ENCODE results near the gene ERF. TPM values are rescaled to one million over a fixed set of nuclear protein-coding genes. Genes with fewer than 3 reads are reported as not detected.

ERF gene
- total and polyA plus RNA-seq, 2 of the 4 experiments (the other 2 are of a cell fraction), result 5.2 to 32.4 TPM

GRCh38 chr19:42202290-42202880, 52.5 kb downstream of the ERF start:
- ChIA-PET CTCF (no interaction called here), POLR2A (ENCODE audit: unreplicated experiment) (no interaction called here)
- Histone ChIP-seq H3K4ac (ENCODE audit: low read depth, low read length) (no peak overlapping the region), H3K79me1 (ENCODE audit: low read depth in 1 of 2, low read length in 2 of 2) (peaks cover 19 to 83% of the 10 kb centered on the region in 2 experiments), H2AFZ (replicated peaks; ENCODE audit: low read length, poor library complexity) (no peak overlapping the region), H4K20me1 (ENCODE audit: insufficient read depth, low read length) (peaks cover 9% of the 10 kb centered on the region), H4K91ac (ENCODE audit: insufficient read depth, low read depth, low read length) (no peak overlapping the region), H3K4me2 (ENCODE audit: low read depth, low read length) (no peak overlapping the region), H3K56ac (ENCODE audit: extremely low read depth, insufficient read depth, low read length) (no peak overlapping the region), H3K27me3 (ENCODE audit: control insufficient read depth, insufficient read depth, low read length) (no peaks in the 10 kb centered on the region), H2AK5ac (ENCODE audit: low read depth, low read length) (no peak overlapping the region), H3K36me3 (ENCODE audit: control insufficient read depth, insufficient read depth, low read length) (peaks cover 61% of the 10 kb centered on the region), H3K4me1 (ENCODE audit: control insufficient read depth, insufficient read depth, low read length) (peaks cover 10% of the 10 kb centered on the region), H2AK9ac (replicated peaks; ENCODE audit: low read depth, low read length, poor library complexity) (no peak overlapping the region), H3K18ac (ENCODE audit: low read depth, low read length) (no peak overlapping the region), H3K14ac (replicated peaks; ENCODE audit: low read depth, low read length) (no peak overlapping the region), H4K5ac (ENCODE audit: low read depth, low read length) (no peak overlapping the region), H3K9ac (ENCODE audit: low read depth, low read length) (no peak overlapping the region), H2BK15ac (ENCODE audit: low read depth, low read length) (no peak overlapping the region), H2BK20ac (ENCODE audit: low read depth, low read length) (no peak overlapping the region), H2BK120ac (ENCODE audit: low read depth, low read length) (no peak overlapping the region), H3K23ac (ENCODE audit: low read depth, low read length) (no peak overlapping the region), H3K9me3 (ENCODE audit: control insufficient read depth, insufficient read depth, low read length) (no peaks in the 10 kb centered on the region), H4K8ac (ENCODE audit: low read depth in 2 of 2, low read length in 2 of 2) (no peak overlapping the region), H2BK5ac (ENCODE audit: low read depth, low read length, poor library complexity, severe bottlenecking) (no peak overlapping the region), H3K27ac (ENCODE audit: insufficient read depth, low read length) (no peak overlapping the region), H3K4me3 (ENCODE audit: insufficient read depth, low read depth, low read length) (no peak overlapping the region), H3K9me1 (ENCODE audit: insufficient read depth, low read length) (peaks cover 40% of the 10 kb centered on the region)
- ATAC-seq (ENCODE audit: low read depth) (no peak), DNase-seq (no peak)
- TF ChIP-seq FOS (IDR thresholded peaks at IDR 0.05; ENCODE audit: low read depth, low read length) (no peak), MAZ (IDR thresholded peaks at IDR 0.05; ENCODE audit: borderline replicate concordance, low read depth, low read length) (no peak), MXI1 (IDR thresholded peaks at IDR 0.05; ENCODE audit: borderline replicate concordance, low read depth, low read length) (no peak), RFX5 (IDR thresholded peaks at IDR 0.05; ENCODE audit: low read depth, low read length) (no peak), RCOR1 (IDR thresholded peaks at IDR 0.05; ENCODE audit: insufficient replicate concordance, low read length) (no peak), CEBPB (IDR thresholded peaks at IDR 0.05; ENCODE audit: low read depth, low read length) (no peak), CHD1 (IDR thresholded peaks at IDR 0.05; ENCODE audit: low read depth, low read length) (no peak), RAD21 (IDR thresholded peaks at IDR 0.05; ENCODE audit: low read length) (no peak), SMC3 (IDR thresholded peaks at IDR 0.05; ENCODE audit: low read depth, low read length) (no peak), NFE2L2 (IDR thresholded peaks at IDR 0.05; ENCODE audit: low read depth, low read length) (no peak), POLR2A (IDR thresholded peaks at IDR 0.05; ENCODE audit: low read depth, low read length) (no peak), MAFK (IDR thresholded peaks at IDR 0.05; ENCODE audit: low read depth, low read length) (no peak), BHLHE40 (IDR thresholded peaks at IDR 0.05; ENCODE audit: low read depth, low read length) (no peak)
- TF ChIP-seq, protein P1, sequence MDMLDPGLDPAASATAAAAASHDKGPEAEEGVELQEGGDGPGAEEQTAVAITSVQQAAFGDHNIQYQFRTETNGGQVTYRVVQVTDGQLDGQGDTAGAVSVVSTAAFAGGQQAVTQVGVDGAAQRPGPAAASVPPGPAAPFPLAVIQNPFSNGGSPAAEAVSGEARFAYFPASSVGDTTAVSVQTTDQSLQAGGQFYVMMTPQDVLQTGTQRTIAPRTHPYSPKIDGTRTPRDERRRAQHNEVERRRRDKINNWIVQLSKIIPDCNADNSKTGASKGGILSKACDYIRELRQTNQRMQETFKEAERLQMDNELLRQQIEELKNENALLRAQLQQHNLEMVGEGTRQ (IDR thresholded peaks at IDR 0.05; ENCODE audit: low read depth, low read length), result no peak
- TF ChIP-seq, protein P2, sequence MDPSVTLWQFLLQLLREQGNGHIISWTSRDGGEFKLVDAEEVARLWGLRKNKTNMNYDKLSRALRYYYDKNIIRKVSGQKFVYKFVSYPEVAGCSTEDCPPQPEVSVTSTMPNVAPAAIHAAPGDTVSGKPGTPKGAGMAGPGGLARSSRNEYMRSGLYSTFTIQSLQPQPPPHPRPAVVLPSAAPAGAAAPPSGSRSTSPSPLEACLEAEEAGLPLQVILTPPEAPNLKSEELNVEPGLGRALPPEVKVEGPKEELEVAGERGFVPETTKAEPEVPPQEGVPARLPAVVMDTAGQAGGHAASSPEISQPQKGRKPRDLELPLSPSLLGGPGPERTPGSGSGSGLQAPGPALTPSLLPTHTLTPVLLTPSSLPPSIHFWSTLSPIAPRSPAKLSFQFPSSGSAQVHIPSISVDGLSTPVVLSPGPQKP (IDR thresholded peaks at IDR 0.05; ENCODE audit: borderline replicate concordance, low read depth, low read length), result no peak
- TF ChIP-seq, protein P3, sequence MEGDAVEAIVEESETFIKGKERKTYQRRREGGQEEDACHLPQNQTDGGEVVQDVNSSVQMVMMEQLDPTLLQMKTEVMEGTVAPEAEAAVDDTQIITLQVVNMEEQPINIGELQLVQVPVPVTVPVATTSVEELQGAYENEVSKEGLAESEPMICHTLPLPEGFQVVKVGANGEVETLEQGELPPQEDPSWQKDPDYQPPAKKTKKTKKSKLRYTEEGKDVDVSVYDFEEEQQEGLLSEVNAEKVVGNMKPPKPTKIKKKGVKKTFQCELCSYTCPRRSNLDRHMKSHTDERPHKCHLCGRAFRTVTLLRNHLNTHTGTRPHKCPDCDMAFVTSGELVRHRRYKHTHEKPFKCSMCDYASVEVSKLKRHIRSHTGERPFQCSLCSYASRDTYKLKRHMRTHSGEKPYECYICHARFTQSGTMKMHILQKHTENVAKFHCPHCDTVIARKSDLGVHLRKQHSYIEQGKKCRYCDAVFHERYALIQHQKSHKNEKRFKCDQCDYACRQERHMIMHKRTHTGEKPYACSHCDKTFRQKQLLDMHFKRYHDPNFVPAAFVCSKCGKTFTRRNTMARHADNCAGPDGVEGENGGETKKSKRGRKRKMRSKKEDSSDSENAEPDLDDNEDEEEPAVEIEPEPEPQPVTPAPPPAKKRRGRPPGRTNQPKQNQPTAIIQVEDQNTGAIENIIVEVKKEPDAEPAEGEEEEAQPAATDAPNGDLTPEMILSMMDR (conservative IDR thresholded peaks at IDR 0.05; ENCODE audit: low read depth, low read length), result no peak
- no TSS peak for BruUV-seq (replicated peaks)
- intact Hi-C loops (cut with micrococcal nuclease) (no loop called here), in situ Hi-C loops (cut with MboI; ENCODE audit: low sequenced_read_pairs) (no loop called here), dilution Hi-C loops (cut with HindIII; ENCODE audit: low sequenced_read_pairs, unreplicated experiment) (no loop called here)
- 87% methylated on average over 3 of the region's 5 CpGs; no CpG with 5 or more reads in 1 of the 2 experiments for WGBS, 2 experiments (ENCODE audit: extremely low coverage in 2 of 2, insufficient read length in 1 of 2)
